HG02642 (cell line): ENCODE measurements around the gene CBLIF.
"Not testable (repeated sequence)": the region's sequence is repeated elsewhere in the genome, so short reads cannot be mapped to it uniquely, and the experiment has no call there.

Source experiments
- ATAC-seq: cut with Tn5 transposase; IDR thresholded peaks from one replicate; pipeline ENCODE4 v1.9.1; 2021; ENCODE audit warnings: mild to moderate bottlenecking; ENCODE audit not compliant: unreplicated experiment, poor library complexity

The CBLIF gene

DNA sequence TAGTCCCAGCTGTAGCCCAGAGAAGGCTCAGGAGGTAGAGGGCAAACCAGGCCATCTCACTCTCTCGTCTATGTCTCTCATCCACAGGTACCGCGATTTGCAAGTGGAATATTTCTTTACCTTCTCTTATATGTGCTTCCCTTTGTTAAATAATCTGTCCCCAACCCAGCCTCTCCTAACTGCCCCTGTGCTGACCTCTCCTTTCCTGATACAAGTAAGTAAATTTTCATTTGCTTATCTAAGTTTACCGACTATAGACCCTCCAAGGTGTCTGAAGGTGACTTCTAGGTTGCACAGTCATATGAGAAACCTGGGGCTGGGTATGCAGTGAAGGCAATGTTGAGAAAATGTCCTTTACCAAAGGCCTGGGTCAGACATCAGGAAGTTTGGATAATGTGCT lies at the start of gene CBLIF:
CBLIF (minus strand) TSS at position 101 of the 400 bp plus-strand sequence; CDS start at position 55, 46 bp downstream.
- no peak for ATAC-seq

DNA sequence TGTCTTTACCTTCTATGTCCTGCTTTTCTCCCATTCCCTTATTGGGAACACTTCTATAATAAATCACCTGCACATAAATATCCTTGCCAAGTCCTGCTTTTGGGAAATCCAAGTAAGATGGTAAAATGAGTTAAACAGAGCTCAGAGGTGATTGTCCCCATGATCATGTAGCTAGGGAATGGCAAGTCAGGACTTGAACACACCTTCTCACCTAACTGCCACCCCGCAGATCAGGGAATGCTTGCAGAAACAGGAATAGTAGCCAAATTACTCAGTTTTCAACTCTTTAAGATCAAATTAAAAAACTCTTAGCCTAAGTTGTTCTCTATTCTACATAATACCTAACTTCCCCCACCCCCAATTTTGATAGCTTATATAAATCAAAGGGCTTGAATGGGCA lies 49.3 kb upstream of the CBLIF start:
- no peak for ATAC-seq

DNA sequence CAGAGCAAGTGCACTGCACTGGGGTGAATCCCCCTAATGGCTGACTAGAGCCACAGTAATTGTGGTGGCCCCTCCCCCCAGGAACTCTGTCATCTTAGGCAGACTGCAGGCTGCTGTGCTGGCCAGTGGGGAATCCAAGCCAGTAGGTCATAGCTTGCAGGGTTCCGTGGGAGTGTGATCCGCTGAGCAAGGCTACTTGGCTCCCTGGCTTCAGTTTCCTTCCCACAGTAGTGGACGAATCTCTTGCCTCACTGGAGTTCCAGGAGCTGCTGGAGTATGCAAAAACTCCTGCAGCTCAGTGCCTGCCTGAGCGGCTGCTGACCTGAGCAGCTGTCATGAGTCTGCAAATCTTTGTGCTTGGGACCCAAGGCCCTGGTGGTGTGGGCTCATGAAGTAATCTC lies 46.5 kb upstream of the CBLIF start:
- ATAC-seq, result no peak

DNA sequence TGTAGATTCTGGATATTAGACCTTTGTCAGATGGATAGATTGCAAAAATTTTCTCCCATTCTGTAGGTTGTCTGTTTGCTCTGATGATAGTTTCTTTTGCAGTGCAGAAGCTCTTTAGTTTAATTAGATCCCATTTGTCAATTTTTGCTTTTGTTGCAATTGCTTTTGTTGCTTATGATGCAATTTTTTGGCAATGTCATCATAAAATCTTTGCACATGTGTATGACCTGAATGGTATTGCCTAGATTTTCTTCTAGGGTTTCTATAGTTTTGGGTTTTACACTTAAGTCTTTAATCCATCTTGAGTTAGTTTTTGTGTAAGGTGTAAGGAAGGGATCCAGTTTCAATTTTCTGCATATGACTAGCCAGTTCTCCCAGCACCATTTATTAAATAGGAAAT lies 41.9 kb upstream of the CBLIF start:
- ATAC-seq, result not testable (repeated sequence)

DNA sequence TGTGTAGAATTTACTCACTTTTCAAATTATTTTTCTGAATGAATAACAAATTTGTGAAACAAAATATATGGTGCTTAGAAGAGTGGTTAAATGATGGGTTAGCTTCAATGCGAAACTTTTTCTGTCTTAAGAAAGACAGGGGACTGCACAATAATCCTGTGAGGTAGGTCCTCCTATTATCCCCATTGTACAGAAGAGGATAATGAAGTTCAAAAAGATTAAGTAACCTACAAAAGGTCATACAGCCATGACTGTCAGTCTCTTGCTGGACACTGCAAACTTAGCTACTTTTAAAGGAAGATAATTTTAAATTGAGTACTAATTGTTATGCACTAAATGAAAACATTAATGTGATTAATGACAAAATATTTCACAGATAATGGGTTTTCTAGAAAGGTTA lies 38.3 kb upstream of the CBLIF start:
- no peak for ATAC-seq

DNA sequence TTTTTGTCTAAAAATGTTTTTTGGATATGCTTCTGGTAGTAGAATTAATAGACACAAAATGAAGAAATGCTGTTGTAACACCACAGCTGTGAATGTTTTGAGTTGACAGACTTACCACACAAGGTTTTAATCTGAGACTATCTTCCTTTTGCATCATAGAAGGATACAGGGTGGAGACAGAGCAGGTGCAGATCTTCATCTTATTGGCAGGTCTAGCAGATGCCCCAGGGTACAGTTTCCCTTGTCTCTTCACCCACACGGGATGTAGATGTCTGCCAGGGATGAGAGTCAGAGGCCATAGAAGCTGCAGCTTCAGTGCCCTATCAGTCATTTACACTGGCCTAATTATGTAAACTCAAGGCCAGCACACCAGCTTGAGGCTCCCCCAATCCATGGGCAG lies 34.3 kb upstream of the CBLIF start:
- no peak for ATAC-seq

DNA sequence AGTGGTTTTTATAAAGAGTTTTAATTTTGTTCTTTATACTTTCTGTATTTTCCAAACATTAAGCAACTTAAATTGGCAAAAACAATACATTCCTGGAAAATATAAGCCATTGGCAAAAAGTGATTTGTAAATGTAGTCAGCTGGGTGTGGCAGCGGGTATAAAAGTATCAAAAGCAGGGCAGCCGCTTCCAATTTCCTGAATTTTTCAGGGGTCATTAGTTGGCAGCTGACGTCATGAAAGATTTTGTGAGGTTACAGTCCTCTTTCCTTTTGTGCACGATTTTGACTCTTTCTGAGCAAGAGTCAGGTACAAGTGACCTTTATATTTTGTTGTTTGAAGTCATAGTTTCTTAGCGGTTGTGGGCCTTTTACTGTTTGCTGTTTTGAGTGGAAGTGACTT lies 33.3 kb upstream of the CBLIF start, which contains the start of gene OOSP3:
OOSP3 (plus strand) TSS at position 208 of the 400 bp plus-strand sequence; CDS start at position 235, 27 bp downstream.
- ATAC-seq, result no peak

DNA sequence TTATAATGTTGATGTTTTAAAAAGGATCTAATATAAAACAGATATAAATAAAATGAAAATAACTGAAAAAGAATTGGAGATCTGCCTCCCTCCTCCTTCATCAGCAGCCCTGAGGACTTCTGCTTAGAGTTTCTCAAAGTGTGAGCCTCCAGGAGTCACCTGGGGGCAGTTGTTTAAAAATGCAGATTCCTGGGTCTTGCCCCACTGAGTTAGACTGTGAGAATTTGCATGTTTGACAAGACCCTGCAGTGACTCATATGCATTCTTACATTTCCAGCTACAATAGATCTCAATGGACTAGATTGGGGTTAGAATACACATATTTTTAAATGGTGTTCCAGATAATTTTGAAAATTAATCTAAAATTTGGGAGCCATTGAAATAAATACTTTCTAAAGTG lies 32.5 kb upstream of the CBLIF start:
- no peak for ATAC-seq

DNA sequence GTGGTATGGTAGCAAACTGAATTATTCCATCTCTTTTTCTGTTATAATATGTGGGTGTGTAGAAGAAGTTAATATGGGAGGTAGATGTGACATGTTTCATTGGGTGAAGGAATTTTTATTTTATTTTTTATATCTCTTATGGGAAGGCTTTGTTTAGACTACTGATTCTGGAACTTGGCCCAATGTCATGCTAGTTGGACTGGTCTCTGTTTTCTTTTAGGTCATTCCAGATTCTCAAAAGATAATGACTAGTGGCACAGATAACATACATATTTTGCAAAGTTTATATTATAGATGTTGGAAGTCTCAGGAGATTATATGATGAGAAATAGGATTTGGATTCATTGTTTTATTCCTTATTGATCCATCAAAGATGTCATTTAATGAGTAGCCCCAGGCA lies 32.0 kb upstream of the CBLIF start:
- no peak for ATAC-seq

DNA sequence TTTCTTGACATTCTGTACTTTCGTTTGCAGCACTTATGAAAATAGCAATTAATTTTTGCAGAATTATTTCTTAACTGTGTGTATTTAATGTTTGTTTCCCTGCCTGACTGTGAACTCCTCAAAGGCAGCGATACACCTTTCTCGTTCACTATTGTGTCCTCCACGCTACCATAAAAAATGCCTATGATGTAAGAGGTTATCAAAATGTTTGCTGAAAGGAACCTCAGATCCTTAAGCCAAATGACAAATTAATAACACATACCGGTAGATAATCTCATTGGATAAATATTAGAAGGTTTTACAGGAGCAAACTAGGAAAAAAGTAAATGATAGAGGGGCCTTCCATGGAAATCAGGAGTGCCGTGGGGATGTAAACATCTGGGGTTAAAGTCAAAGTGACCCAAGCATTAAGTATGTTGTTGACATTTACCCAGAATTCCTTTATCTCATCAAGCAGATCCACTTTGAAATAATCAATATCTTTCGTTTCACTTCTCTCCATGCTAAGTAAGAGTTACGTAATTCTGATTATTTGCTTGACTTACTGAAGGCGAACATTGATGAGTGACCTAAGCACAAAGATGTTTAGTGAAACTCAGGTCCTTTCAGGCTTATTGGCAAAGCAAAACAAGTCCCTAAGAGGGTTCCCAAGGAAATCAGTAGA lies 30.7 kb upstream of the CBLIF start:
- no peak for ATAC-seq

DNA sequence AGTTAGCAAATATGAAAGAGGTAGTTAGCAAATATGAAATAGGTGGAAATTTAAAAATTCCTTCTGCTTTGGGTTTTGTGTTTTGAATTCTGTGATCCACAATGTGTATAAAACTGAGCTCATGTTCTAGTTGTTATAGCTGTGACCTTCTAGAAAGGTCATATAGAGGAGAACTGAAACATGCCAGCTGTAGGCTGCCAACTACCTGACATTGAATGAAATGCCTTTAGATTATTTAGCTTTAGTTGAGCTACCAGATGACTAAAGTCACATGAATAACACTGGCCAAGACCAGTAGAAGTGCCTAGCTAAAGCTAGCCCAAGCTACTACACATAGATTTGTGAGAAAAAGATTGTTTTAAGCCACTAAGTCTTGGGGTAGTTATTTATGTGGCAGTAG lies 26.8 kb upstream of the CBLIF start:
- no peak for ATAC-seq

DNA sequence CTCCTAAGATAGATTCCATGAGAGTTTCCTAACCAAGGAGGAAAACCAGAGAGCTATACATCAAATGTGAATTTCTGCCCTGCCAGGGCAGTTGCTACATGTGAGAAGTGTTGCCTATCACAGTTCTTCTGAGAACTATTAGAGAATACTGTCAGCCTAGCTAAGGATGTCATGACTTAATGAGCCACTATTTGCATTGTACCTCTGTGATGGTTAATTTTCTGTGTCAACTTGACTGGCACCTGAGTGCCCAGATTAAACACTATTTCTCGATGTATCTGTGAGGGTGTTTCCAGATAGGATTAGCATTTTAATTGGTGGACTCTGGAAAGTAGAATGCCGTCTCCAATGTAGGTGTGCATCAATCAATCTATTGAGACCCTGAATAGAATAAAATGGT lies 22.6 kb upstream of the CBLIF start:
- no peak for ATAC-seq

DNA sequence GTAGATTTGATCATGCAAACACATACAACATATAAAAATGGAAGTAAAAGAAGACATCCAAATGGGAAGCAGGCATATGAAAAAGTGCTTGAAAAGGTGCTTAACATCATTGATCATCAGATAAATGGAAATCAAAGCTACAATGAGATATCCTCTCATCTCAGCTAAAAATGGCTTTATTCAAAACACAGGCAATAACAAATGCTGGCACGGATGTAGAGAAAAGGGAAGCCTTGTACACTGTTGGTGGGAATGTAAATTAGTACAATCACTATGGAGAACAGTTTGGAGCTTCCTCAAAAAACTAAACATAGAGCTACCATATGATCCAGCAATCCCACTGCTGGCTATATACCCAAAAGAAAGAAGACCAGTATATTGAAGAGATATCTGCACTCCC lies 21.5 kb upstream of the CBLIF start:
- ATAC-seq, result no peak

DNA sequence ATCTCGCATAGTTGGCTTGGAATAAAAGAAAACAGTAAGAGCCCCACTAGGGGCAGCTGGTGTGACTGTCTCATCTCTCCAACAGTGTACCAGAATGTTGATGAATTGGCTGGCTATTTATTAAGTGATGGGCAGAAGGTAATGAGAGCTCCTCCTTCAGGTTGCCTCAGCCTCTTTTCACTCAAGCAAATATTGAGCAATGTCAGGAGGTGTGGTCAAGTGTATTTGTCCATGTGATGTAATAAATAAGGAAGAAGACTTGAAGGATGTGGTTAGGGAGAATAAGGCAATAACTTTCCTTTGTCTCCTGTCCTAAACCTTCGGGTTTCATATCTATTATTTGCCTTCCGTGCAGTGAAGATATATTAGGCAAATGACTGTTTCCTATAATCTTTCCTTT lies 21.1 kb upstream of the CBLIF start, which contains the start of gene TCN1:
TCN1 (minus strand) TSS at position 91 of the 400 bp plus-strand sequence; CDS start at position 74, 17 bp downstream.
- ATAC-seq, result no peak

DNA sequence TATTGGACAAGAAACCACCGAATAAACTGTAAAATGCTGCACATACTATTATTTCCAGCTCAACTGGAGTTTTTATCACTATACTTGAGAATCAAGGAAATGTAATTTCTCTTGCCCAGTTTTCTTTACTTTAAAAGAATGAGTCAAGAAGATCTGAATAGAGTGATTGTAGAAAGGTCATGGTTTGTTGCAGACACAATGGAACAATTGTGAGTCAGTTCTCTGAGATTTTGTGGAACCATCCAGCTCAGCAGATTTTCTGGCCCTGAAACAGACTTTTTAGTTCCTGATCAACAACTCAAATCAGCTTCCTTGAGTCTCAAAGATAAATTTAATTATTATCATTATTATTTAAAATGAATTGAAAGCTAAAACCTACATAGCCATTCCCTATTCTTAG lies 19.7 kb upstream of the CBLIF start:
- ATAC-seq, result no peak

DNA sequence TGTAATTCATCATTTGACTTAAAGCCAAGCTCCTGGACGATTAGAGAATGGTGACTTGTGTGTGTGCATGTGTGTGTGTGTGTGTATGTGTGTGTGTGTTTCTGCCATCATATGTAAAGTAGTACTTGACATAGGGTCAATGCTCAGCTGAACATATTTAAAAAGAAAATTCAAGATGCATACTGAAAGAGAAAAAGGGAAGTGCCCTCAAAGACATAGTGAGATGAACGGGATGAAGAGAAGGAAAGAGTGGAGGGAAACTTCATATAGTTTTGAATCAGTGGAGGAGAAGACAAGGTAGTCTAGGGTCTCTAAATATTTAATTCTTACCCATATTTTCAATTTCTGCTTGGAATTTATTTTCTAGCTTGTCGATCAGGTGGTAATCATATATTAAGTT lies 17.0 kb upstream of the CBLIF start:
- ATAC-seq, result no peak

DNA sequence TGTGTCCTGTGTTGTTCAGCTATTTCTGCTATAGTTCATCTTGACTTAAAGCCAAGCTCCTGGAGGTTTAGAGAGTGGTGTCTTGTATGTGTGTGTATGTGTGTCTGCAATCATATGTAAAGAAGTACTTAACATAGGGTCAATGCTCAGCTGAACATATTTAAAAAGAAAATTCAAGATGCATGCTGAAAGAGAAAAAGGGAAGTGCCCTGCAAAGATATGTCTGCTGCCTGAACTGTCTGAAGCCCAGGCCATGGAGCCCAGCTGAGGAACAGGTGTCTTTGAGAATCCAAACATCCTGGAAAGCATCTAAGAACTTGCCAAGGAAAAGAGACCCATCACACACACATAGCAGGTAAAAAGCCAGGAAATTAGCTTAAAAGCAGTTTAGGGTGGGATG lies 14.4 kb upstream of the CBLIF start:
- ATAC-seq, result no peak

DNA sequence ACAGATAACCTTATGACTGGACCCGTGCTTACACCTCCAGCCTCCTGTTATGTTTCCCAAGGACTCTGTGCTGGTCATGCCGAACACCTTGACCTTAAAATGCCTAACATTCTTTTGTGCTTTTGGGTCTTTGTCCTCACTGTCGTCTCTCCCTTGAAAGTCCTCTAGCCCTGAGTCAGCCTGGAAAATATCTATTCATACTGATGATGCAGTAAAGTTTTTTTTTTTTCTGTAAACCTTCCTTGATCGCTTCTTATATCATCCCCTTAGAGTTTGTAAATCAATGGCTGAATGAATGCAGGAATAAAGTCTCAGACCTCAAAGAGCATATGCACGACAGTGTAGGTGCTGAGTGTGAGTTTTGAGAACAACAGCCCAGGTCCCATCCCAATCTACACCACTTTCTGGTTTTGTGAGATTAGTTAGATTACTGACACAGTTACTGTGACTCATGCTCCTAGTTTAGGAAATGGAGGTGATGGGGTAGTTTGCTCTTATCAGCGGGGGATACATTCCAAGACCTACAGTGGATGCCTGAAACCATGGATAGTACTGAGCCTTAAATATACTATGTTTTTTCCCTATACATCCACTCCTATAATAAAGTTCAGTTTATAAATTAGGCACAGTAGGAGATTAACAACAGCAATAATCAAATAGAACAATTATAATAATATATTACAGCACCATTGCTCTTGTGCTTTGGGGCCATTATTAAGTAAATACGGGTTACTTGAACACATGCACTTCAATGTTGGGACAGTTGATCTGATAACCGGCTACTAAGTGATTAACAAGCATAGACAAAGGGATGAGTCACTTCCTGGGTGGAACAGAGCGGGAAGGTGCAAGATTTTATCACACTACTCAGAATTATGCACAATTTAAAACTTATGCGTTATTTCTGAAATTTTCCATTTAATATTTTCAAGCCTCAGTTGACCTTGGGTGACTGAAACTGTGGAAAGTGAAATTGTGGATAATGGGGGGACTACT lies 12.4 kb upstream of the CBLIF start:
- ATAC-seq, result no peak

DNA sequence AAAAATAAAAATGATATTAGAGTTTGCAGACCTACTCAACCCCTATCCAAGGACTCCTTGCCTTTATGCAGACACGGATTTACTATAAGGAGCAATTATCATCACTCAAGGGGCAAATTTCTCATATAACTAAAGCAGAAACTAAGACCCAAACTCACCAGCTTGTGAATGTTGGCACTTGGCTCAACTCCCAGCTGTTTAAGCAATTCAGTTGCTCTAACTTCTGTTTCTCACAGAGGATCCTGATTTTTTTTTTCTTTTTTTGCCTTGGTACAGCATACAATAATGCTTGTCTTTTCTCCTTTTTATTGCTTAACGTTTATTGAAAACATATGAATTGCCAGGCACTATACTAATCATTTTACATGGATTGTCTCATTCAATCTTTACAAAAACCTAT lies 9.6 kb upstream of the CBLIF start:
- ATAC-seq, result no peak

DNA sequence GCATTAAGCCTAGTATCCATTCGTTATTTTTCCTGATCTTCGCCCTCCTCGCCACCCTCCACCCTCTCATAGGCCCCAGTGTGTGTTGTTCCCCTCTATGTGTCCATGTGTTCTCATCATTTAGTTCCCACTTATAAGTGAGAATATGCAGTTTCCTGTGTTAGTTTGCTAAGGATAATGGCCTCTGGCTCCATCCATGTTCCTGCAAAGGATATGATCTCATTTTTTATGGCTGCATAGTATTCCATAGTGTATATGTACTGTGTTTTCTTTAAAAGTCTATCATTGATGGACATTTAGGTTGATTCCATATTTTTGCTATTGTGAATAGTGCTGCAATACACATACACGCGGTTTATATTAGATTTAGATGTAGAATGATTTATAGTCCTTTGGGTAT lies 6.1 kb upstream of the CBLIF start:
- not testable (repeated sequence) for ATAC-seq

DNA sequence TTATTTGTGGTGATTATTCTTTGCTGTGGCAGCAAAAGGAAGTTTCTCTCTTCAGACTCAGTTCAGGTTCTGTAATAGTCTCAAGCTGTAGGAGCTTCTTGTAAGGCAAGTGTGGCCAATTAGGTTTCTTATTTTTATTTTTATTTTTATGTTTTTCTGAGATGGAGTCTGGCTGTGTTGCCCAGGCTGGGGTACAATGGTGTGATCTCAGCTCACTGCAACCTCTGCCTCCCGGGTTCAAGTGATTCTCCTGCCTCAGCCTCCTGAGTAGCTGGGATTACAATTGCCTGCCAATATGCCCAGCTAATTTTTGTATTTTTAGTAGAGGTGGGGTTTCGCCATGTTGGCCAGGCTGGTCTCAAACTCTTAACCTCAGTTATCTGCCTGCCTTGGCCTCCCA lies 4.3 kb upstream of the CBLIF start:
- ATAC-seq, result not testable (repeated sequence)
